ENCODE results near the gene BHLHA9. TPM values are rescaled to one million over a fixed set of nuclear protein-coding genes. Genes with fewer than 3 reads are reported as not detected.
"Not testable (repeated sequence)": the region's sequence is repeated elsewhere in the genome, so short reads cannot be mapped to it uniquely, and the experiment has no call there.

The BHLHA9 gene
- total RNA-seq, 2 donors from 2014 or later: not detected

GRCh38 chr17:1239210-1239609 lies 31.0 kb upstream of the BHLHA9 start:
- Mint-ChIP-seq H3K36me3 (no peaks in the 10 kb centered on the region), H3K9me3 (no peaks in the 10 kb centered on the region), H3K27ac (no peak overlapping the region)
- DNase-seq (ENCODE audit: low spot score in 2 of 2) (no peak), ATAC-seq (peak in 1 of 2 donors; percentile 45)

GRCh38 chr17:1240426-1240825 lies 29.8 kb upstream of the BHLHA9 start:
- not testable (repeated sequence) for H3K9me3 Mint-ChIP-seq; ATAC-seq; DNase-seq (ENCODE audit: low spot score in 2 of 2); H3K36me3 Mint-ChIP-seq; H3K27ac Mint-ChIP-seq

GRCh38 chr17:1241929-1242328 lies 28.3 kb upstream of the BHLHA9 start:
- ATAC-seq: no peak
- no peaks in the 10 kb centered on the region for H3K36me3 Mint-ChIP-seq

GRCh38 chr17:1244606-1245012 lies 25.6 kb upstream of the BHLHA9 start:
- Mint-ChIP-seq H3K9me3 (no peaks in the 10 kb centered on the region), H3K27ac (no peak overlapping the region)
- ATAC-seq: no peak

More at GRCh38 chr17:1241929-1242328, 28.3 kb upstream of the BHLHA9 start:
- H3K9me3 Mint-ChIP-seq: no peaks in the 10 kb centered on the region
- H3K27ac Mint-ChIP-seq: no peak overlapping the region
- no peak for DNase-seq (ENCODE audit: low spot score in 2 of 2)

GRCh38 chr17:1251866-1252608 lies 18.2 kb upstream of the BHLHA9 start:
- Mint-ChIP-seq H3K27ac (no peak overlapping the region), H3K36me3 (no peaks in the 10 kb centered on the region), H3K9me3 (no peaks in the 10 kb centered on the region)
- ATAC-seq (no peak), DNase-seq (ENCODE audit: low spot score in 2 of 2) (no peak)

More at GRCh38 chr17:1244606-1245012, 25.6 kb upstream of the BHLHA9 start:
- H3K36me3 Mint-ChIP-seq: no peaks in the 10 kb centered on the region
- DNase-seq (ENCODE audit: low spot score in 2 of 2): no peak

GRCh38 chr17:1255041-1255440 lies 15.2 kb upstream of the BHLHA9 start:
- H3K27ac Mint-ChIP-seq: no peak overlapping the region
- no peak for ATAC-seq
- DNase-seq (ENCODE audit: low spot score in 2 of 2): no peak
- H3K9me3 Mint-ChIP-seq: no peaks in the 10 kb centered on the region
- H3K36me3 Mint-ChIP-seq: peaks cover 0 to 6% of the 10 kb centered on the region in 2 donors

- ATAC-seq: no peak
- no peak for DNase-seq (ENCODE audit: low spot score in 2 of 2)
- Mint-ChIP-seq H3K9me3 (no peaks in the 10 kb centered on the region), H3K36me3 (peaks cover 0 to 6% of the 10 kb centered on the region in 2 donors), H3K27ac (no peak overlapping the region)
These were observed 13.5 kb upstream of the BHLHA9 start for GRCh38 chr17:1256699-1257098.

GRCh38 chr17:1260086-1260769 lies 10.0 kb upstream of the BHLHA9 start:
- Mint-ChIP-seq H3K36me3 (peaks cover 0 to 6% of the 10 kb centered on the region in 2 donors), H3K9me3 (no peaks in the 10 kb centered on the region), H3K27ac (no peak overlapping the region)
- DNase-seq (ENCODE audit: low spot score in 2 of 2) (no peak), ATAC-seq (no peak)

- no peak overlapping the region for H3K27ac Mint-ChIP-seq
- DNase-seq (ENCODE audit: low spot score in 2 of 2) (no peak), ATAC-seq (no peak)
- no peaks in the 10 kb centered on the region for H3K9me3 Mint-ChIP-seq
- peaks cover 0 to 6% of the 10 kb centered on the region in 2 donors for H3K36me3 Mint-ChIP-seq
These were observed 9.5 kb upstream of the BHLHA9 start for GRCh38 chr17:1260770-1261161.

GRCh38 chr17:1264196-1264595 lies 6.0 kb upstream of the BHLHA9 start:
- Mint-ChIP-seq H3K9me3 (no peaks in the 10 kb centered on the region), H3K36me3 (no peaks in the 10 kb centered on the region)
- ATAC-seq: no peak

GRCh38 chr17:1267471-1267943 lies 2.7 kb upstream of the BHLHA9 start:
- H3K27ac Mint-ChIP-seq: peak overlapping the region in 1 of 2 donors; percentile 70
- H3K36me3 Mint-ChIP-seq: no peaks in the 10 kb centered on the region
- H3K9me3 Mint-ChIP-seq: no peaks in the 10 kb centered on the region
- ATAC-seq (no peak), DNase-seq (ENCODE audit: low spot score in 2 of 2) (no peak)

More at GRCh38 chr17:1264196-1264595, 6.0 kb upstream of the BHLHA9 start:
- no peak for DNase-seq (ENCODE audit: low spot score in 2 of 2)
- H3K27ac Mint-ChIP-seq: peak overlapping the region in 1 of 2 donors; percentile 22

GRCh38 chr17:1271030-1271423 lies 783 bp downstream of the BHLHA9 start:
- Mint-ChIP-seq H3K36me3 (no peaks in the 10 kb centered on the region), H3K27ac (no peak overlapping the region), H3K9me3 (no peaks in the 10 kb centered on the region)
- DNase-seq (ENCODE audit: low spot score in 2 of 2) (no peak), ATAC-seq (no peak)

- H3K27ac Mint-ChIP-seq: no peak overlapping the region
- DNase-seq (ENCODE audit: low spot score in 2 of 2) (no peak), ATAC-seq (no peak)
- no peaks in the 10 kb centered on the region for H3K9me3 Mint-ChIP-seq
- H3K36me3 Mint-ChIP-seq: no peaks in the 10 kb centered on the region
These were observed 1.2 kb downstream of the BHLHA9 start for GRCh38 chr17:1271441-1271840.

- DNase-seq (ENCODE audit: low spot score in 2 of 2) (no peak), ATAC-seq (no peak)
- Mint-ChIP-seq H3K36me3 (no peaks in the 10 kb centered on the region), H3K9me3 (no peaks in the 10 kb centered on the region), H3K27ac (no peak overlapping the region)
These were observed 2.5 kb downstream of the BHLHA9 start for GRCh38 chr17:1272701-1273100.

GRCh38 chr17:1273492-1274244 lies 3.4 kb downstream of the BHLHA9 start:
- H3K27ac Mint-ChIP-seq: no peak overlapping the region
- H3K9me3 Mint-ChIP-seq: no peaks in the 10 kb centered on the region
- no peak for ATAC-seq
- DNase-seq (ENCODE audit: low spot score in 2 of 2): no peak
- no peaks in the 10 kb centered on the region for H3K36me3 Mint-ChIP-seq

GRCh38 chr17:1274245-1274608 lies 4.0 kb downstream of the BHLHA9 start:
- Mint-ChIP-seq H3K27ac (no peak overlapping the region), H3K9me3 (no peaks in the 10 kb centered on the region), H3K36me3 (no peaks in the 10 kb centered on the region)
- ATAC-seq (no peak), DNase-seq (ENCODE audit: low spot score in 2 of 2) (no peak)

Measured in activated naive CD4-positive, alpha-beta T cell treated with anti-CD3 and anti-CD28 coated beads, Interleukin-2, amount 50 U/mL, for 72 hours (primary cell).